Measurements from ENCODE around the gene ARID3B.

DNA sequence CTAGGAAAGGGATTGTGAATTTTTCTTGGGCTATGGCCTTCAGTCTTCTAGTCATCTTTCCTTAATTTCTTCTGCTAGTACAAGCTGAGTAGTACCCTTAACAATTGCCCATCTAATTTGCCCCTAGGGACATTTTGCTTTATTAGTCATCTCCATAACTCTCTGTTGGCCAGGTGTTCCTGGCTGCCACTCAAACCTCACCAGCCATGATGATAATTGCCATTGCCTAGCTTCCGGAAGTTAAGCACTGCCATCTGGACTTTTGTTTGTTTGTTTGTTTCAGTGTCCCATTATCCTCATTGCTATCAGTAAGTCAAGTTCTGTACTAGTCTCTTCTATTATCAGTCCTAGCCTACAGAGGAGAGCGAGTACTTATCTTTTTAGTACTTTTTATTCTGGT lies 43.4 kb upstream of the ARID3B start:
- TF ChIP-seq POLR2A (IDR thresholded peaks at IDR 0.05) (no peak), POLR2AphosphoS5 (IDR thresholded peaks at IDR 0.05) (no peak)
- TF ChIP-seq, protein P1, sequence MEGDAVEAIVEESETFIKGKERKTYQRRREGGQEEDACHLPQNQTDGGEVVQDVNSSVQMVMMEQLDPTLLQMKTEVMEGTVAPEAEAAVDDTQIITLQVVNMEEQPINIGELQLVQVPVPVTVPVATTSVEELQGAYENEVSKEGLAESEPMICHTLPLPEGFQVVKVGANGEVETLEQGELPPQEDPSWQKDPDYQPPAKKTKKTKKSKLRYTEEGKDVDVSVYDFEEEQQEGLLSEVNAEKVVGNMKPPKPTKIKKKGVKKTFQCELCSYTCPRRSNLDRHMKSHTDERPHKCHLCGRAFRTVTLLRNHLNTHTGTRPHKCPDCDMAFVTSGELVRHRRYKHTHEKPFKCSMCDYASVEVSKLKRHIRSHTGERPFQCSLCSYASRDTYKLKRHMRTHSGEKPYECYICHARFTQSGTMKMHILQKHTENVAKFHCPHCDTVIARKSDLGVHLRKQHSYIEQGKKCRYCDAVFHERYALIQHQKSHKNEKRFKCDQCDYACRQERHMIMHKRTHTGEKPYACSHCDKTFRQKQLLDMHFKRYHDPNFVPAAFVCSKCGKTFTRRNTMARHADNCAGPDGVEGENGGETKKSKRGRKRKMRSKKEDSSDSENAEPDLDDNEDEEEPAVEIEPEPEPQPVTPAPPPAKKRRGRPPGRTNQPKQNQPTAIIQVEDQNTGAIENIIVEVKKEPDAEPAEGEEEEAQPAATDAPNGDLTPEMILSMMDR (IDR thresholded peaks at IDR 0.05) = no peak

All from breast epithelium (tissue), 3 donors.